H1 (cell line): Measurements from ENCODE around the gene POLR2J. TPM values are rescaled to one million over a fixed set of nuclear protein-coding genes. Genes with fewer than 3 reads are reported as not detected.

Experiments
- CTCF ChIA-PET: fragments of 300-600 bp; sonication (Branson Sonifier 250); formaldehyde crosslinking; loops from one replicate; lab custom pipeline; 2021; ENCODE audit not compliant: partially characterized antibody; lab: Charles Lee
- POLR2A ChIA-PET: fragments of 300-600 bp; sonication (Branson Sonifier 250); formaldehyde crosslinking; loops from one replicate; lab custom pipeline; 2021; ENCODE audit warnings: inconsistent platforms; ENCODE audit not compliant: partially characterized antibody; lab: Charles Lee
- DNase-seq, 2 experiments: peaks; one replicate each; pipeline versions ENCODE4 v3.0.0 to v3.0.0-alpha.2; 2010 to 2022; ENCODE audit warnings: low spot score in 2 of 2, low read depth in 1 of 2, mixed read lengths in 1 of 2
- FAIRE-seq: peaks from 2 replicates; lab custom pipeline; 2011; peaks lifted over from hg19 to GRCh38; lab: Jason Lieb, UNC
- H2AFZ ChIP-seq: 2 replicates; pipeline ENCODE4 v1.8.1; 2012; ENCODE audit warnings: low read length, inconsistent platforms
- H2AK5ac ChIP-seq: 2 replicates; pipeline ENCODE4 v1.6.1; 2013; ENCODE audit warnings: low read depth, low read length
- H2BK120ac ChIP-seq: replicated peaks from 2 replicates; pipeline ENCODE3; 2013; ENCODE audit warnings: low read depth, low read length, inconsistent platforms
- H2BK12ac ChIP-seq: 2 replicates; pipeline ENCODE4 v1.6.1; 2013; ENCODE audit warnings: low read depth, low read length
- H2BK15ac ChIP-seq: 2 replicates; pipeline ENCODE4 v1.6.1; 2013; ENCODE audit warnings: low read length
- H2BK20ac ChIP-seq: 2 replicates; pipeline ENCODE4 v1.6.1; 2013; ENCODE audit warnings: low read length
- H2BK5ac ChIP-seq: 2 replicates; pipeline ENCODE4 v1.6.1; 2013; ENCODE audit warnings: low read depth, low read length
- H3K14ac ChIP-seq: 2 replicates; pipeline ENCODE4 v1.6.1; 2013; ENCODE audit warnings: inconsistent platforms; ENCODE audit not compliant: insufficient read length
- H3K18ac ChIP-seq: 2 replicates; pipeline ENCODE4 v1.6.1; 2013; ENCODE audit warnings: low read length; ENCODE audit errors: extremely low read depth
- H3K23ac ChIP-seq: 2 replicates; pipeline ENCODE4 v1.6.1; 2013; ENCODE audit warnings: inconsistent platforms; ENCODE audit not compliant: insufficient read length
- H3K23me2 ChIP-seq: 2 replicates; pipeline ENCODE4 v1.6.1; 2013; ENCODE audit warnings: low read depth, low read length
- H3K27ac ChIP-seq: 2 replicates; pipeline ENCODE4 v1.6.1; 2011; ENCODE audit warnings: low read depth, low read length, inconsistent platforms
- H3K27me3 ChIP-seq, 4 experiments: replicated peaks in 1 of 4; 1 replicate in 1 of 4; 2 replicates in 3 of 4; pipeline versions ENCODE4 v1.6.1 to v1.8.1; 2011 to 2013; ENCODE audit warnings: low read length in 3 of 4, mild to moderate bottlenecking in 3 of 4, inconsistent platforms in 2 of 4, mixed read lengths in 2 of 4, moderate library complexity in 1 of 4; ENCODE audit not compliant: control insufficient read depth in 3 of 4, insufficient read depth in 3 of 4; ENCODE audit errors: extremely low read depth in 1 of 4
- H3K36me3 ChIP-seq, 4 experiments: 2 replicates each; pipeline versions ENCODE4 v1.6.1 to v1.8.1; 2011 to 2013; ENCODE audit warnings: mild to moderate bottlenecking in 4 of 4, low read length in 3 of 4, moderate library complexity in 2 of 4, control low read depth in 1 of 4, inconsistent platforms in 1 of 4; ENCODE audit not compliant: insufficient read depth in 4 of 4, control insufficient read depth in 2 of 4
- H3K4ac ChIP-seq: replicated peaks from 2 replicates; pipeline ENCODE3; 2013; ENCODE audit warnings: low read length, low read depth, mixed read lengths, inconsistent platforms; ENCODE audit not compliant: insufficient read length
- H3K4me1 ChIP-seq, 4 experiments: replicated peaks in 1 of 4; 1 replicate in 1 of 4; 2 replicates in 3 of 4; pipeline versions ENCODE4 v1.6.1 to v1.8.1; 2011 to 2013; ENCODE audit warnings: low read length in 3 of 4, inconsistent platforms in 2 of 4, mixed read lengths in 1 of 4; ENCODE audit not compliant: insufficient read depth in 4 of 4, control insufficient read depth in 3 of 4
- H3K4me2 ChIP-seq, 2 experiments: 2 replicates each; pipeline versions ENCODE4 v1.6.1 to v1.8.1; 2011 to 2013; ENCODE audit warnings: low read depth in 2 of 2, low read length in 2 of 2, control low read depth in 1 of 2, inconsistent platforms in 1 of 2, mild to moderate bottlenecking in 1 of 2; ENCODE audit not compliant: insufficient read depth in 1 of 2
- H3K4me3 ChIP-seq, 4 experiments: fragments of 200-600, 300-600 bp in 1 of 4; sonication (generic), shearing (Covaris generic), sonication (Bioruptor Twin) in 1 of 4; 2 replicates each; pipeline versions ENCODE4 v1.5.1 to v1.8.1; 2011 to 2016; ENCODE audit warnings: low read length in 4 of 4, low read depth in 3 of 4, control low read depth in 2 of 4, inconsistent platforms in 2 of 4, mild to moderate bottlenecking in 2 of 4, mixed read lengths in 1 of 4, moderate library complexity in 1 of 4; ENCODE audit not compliant: insufficient read depth in 2 of 4; ENCODE audit errors: extremely low read depth in 1 of 4
- H3K56ac ChIP-seq: replicated peaks from 2 replicates; pipeline ENCODE3; 2013; ENCODE audit warnings: low read depth, mild to moderate bottlenecking, mixed read lengths, low read length, inconsistent platforms; ENCODE audit not compliant: insufficient read length
- H3K79me1 ChIP-seq: 2 replicates; pipeline ENCODE4 v1.6.1; 2013; ENCODE audit warnings: low read depth, low read length, control low read depth
- H3K79me2 ChIP-seq, 2 experiments: 2 replicates each; pipeline versions ENCODE4 v1.6.1 to v1.8.1; 2012 to 2013; ENCODE audit warnings: low read length in 2 of 2, mild to moderate bottlenecking in 2 of 2, inconsistent platforms in 1 of 2; ENCODE audit not compliant: insufficient read depth in 2 of 2, control insufficient read depth in 1 of 2
- H3K9ac ChIP-seq, 4 experiments: replicated peaks in 1 of 4; 1 replicate in 1 of 4; 2 replicates in 3 of 4; pipeline versions ENCODE4 v1.6.1 to v1.8.1; 2011 to 2013; ENCODE audit warnings: low read depth in 3 of 4, low read length in 3 of 4, control low read depth in 2 of 4, mild to moderate bottlenecking in 2 of 4, moderate library complexity in 2 of 4, inconsistent platforms in 1 of 4; ENCODE audit errors: extremely low read depth in 1 of 4
- H3K9me3 ChIP-seq, 2 experiments: 2 replicates each; pipeline versions ENCODE4 v1.6.1 to v1.8.1; 2012 to 2013; ENCODE audit warnings: mild to moderate bottlenecking in 2 of 2, moderate library complexity in 2 of 2, control low read depth in 1 of 2, inconsistent platforms in 1 of 2, low read depth in 1 of 2, low read length in 1 of 2, mixed read lengths in 1 of 2; ENCODE audit not compliant: insufficient read depth in 2 of 2
- H4K20me1 ChIP-seq, 2 experiments: replicated peaks in 1 of 2; 2 replicates each; pipeline versions ENCODE3 to v1.8.1; 2011 to 2013; ENCODE audit warnings: inconsistent platforms in 2 of 2, low read length in 2 of 2, mild to moderate bottlenecking in 1 of 2; ENCODE audit not compliant: insufficient read depth in 2 of 2, control insufficient read depth in 1 of 2
- H4K5ac ChIP-seq: 2 replicates; pipeline ENCODE4 v1.6.1; 2013; ENCODE audit warnings: low read length, low read depth, mixed read lengths, inconsistent platforms; ENCODE audit not compliant: insufficient read length
- H4K8ac ChIP-seq: 2 replicates; pipeline ENCODE4 v1.8.0; 2013; ENCODE audit warnings: mild to moderate bottlenecking, moderate library complexity, low read length, inconsistent platforms; ENCODE audit not compliant: insufficient read depth; ENCODE audit errors: extremely low read depth
- H4K91ac ChIP-seq: replicated peaks from 2 replicates; pipeline ENCODE3; 2013; ENCODE audit warnings: low read length, mixed read lengths, inconsistent platforms; ENCODE audit not compliant: insufficient read length
- ATF2 ChIP-seq: IDR thresholded peaks from 2 replicates; pipeline ENCODE4 v1.6.1; 2012; ENCODE audit warnings: low read length, inconsistent platforms
- CBX8 ChIP-seq: fragments of 300-800, 300-1000 bp; sonication (generic); IDR thresholded peaks from 2 replicates; pipeline ENCODE4 v1.7.1; 2016; ENCODE audit warnings: low read depth, low read length, borderline replicate concordance
- CHD2 ChIP-seq: IDR thresholded peaks from 2 replicates; pipeline ENCODE4 v1.6.1; 2012; ENCODE audit warnings: low read length, improper control_type of control experiment
- E2F6 ChIP-seq: IDR thresholded peaks from 2 replicates; pipeline ENCODE4 v1.6.1; 2012; ENCODE audit warnings: inconsistent platforms
- JUN ChIP-seq: IDR thresholded peaks from 2 replicates; pipeline ENCODE4 v1.6.1; 2011; ENCODE audit warnings: low read depth, mild to moderate bottlenecking, improper control_type of control experiment, low read length
- POLR2AphosphoS5 ChIP-seq: IDR thresholded peaks from 2 replicates; pipeline ENCODE4 v1.6.1; 2011; ENCODE audit warnings: low read depth, low read length
- SUZ12 ChIP-seq: fragments of 200-600 bp; sonication (generic); IDR thresholded peaks from 2 replicates; pipeline ENCODE4 v1.6.1; 2012; ENCODE audit warnings: mild to moderate bottlenecking, inconsistent platforms, low read length, moderate library complexity, mixed read lengths
- TBP ChIP-seq: IDR thresholded peaks from 2 replicates; pipeline ENCODE4 v1.6.1; 2011; ENCODE audit warnings: low read depth, low read length, improper control_type of control experiment
- WGBS, 2 experiments: shearing (Covaris generic) in 1 of 2; methylation state at CpG; one replicate each; pipeline versions ENCODE4 v1.1.6 to v1.1.7; 2013 to 2015; ENCODE audit warnings: low lambda C conversion rate in 2 of 2, mixed read lengths in 2 of 2, inconsistent platforms in 1 of 2, low coverage in 1 of 2, missing lambda C conversion rate in 1 of 2; ENCODE audit not compliant: insufficient replicate concordance in 2 of 2, insufficient coverage in 1 of 2, insufficient read length in 1 of 2; ENCODE audit errors: extremely low coverage in 1 of 2, missing lambda C conversion rate in 1 of 2; 5-methylcytosine and 5-hydroxymethylcytosine counted together
- polyA plus RNA-seq, 7 experiments: library from polyadenylated mRNA; depleted of rRNA in 3 of 7; stranded (reverse) in 5 of 7; unstranded in 2 of 7; fragments of >200 nt in 5 of 7; fragments of 200-250 nt in 2 of 7; gene quantifications; 1 replicate in 5 of 7; 2 replicates in 1 of 7; 4 replicates in 1 of 7; pipeline versions ENCODE4 v1.2.1 to v1.2.3, GENCODE V29; 2011 to 2013; ENCODE audit warnings: missing spikeins in 2 of 7, mixed read lengths in 2 of 7
- total RNA-seq: library from RNA; stranded (reverse); fragmentation: NEBNext Ultra II Directional; extraction: Animal tissue kit (Norgen Biotek cat#: 25700); gene quantifications from 2 replicates; pipeline ENCODE4 v1.2.1, GENCODE V29; 2021

Gene POLR2J
- total and polyA plus RNA-seq, 2 of the 8 experiments (the other 6 are each of a cell fraction or from before 2014, with no cell fraction given) = 54.1 to 113 TPM

GRCh38 chr7:102468478-102469350 lies 10.0 kb downstream of the POLR2J start:
- 87% methylated on average over 37 of the region's 40 CpGs; no CpG with 5 or more reads in 1 of the 2 experiments for WGBS, 2 experiments
- POLR2A ChIA-PET = interaction anchor here (0.5 to 3.5 kb wide), 4 partner anchors 10 to 357 kb away, joined by 3 to 11 read pairs (median 4); no protein-coding TSS in a partner anchor
- TF ChIP-seq CBX8 = no peak
- no peak for TF ChIP-seq SUZ12
- TF ChIP-seq E2F6 = no peak
- no peak for TF ChIP-seq TBP
- TF ChIP-seq JUN = no peak
- TF ChIP-seq POLR2AphosphoS5 = no peak
- TF ChIP-seq CHD2 = no peak
- TF ChIP-seq ATF2 = no peak

More at GRCh38 chr7:102468478-102469350, 10.0 kb downstream of the POLR2J start:
- no peak overlapping the region for H3K27ac ChIP-seq
- H3K79me1 ChIP-seq = peaks cover 2% of the 10 kb centered on the region; the same call in 1 of the 2 replicates
- CTCF ChIA-PET = interaction anchor here (1.2 to 2.1 kb wide), 4 partner anchors 10 to 56 kb away, joined by 3 to 7 read pairs (median 5); no protein-coding TSS in a partner anchor
- H2BK5ac ChIP-seq = no peak overlapping the region
- no peaks in the 10 kb centered on the region for H3K9me3 ChIP-seq
- peaks cover 0 to 12% of the 10 kb centered on the region in 2 experiments for H4K20me1 ChIP-seq
- H3K14ac ChIP-seq = no peak overlapping the region
- no peak overlapping the region for H3K23ac ChIP-seq
- no peak overlapping the region for H4K91ac ChIP-seq
- H3K9ac ChIP-seq = no peak overlapping the region
- H3K36me3 ChIP-seq = peaks cover 2 to 14% (median 8%) of the 10 kb centered on the region in 4 experiments; a peak in 6 of 8 replicates
- H2BK120ac ChIP-seq = no peak overlapping the region
- H4K5ac ChIP-seq = no peak overlapping the region
- H3K4me1 ChIP-seq = peaks cover 0 to 7% (median under 1%) of the 10 kb centered on the region in 4 experiments; a peak in 3 of 7 replicates
- H2AFZ ChIP-seq = no peak overlapping the region
- H2BK20ac ChIP-seq = no peak overlapping the region
- no peak overlapping the region for H3K4me3 ChIP-seq
- H3K18ac ChIP-seq = no peak overlapping the region
- peaks cover 5% of the 10 kb centered on the region; the same call in 1 of the 2 replicates for H3K23me2 ChIP-seq
- peaks cover 0 to 7% of the 10 kb centered on the region in 2 experiments; a peak in 2 of 4 replicates for H3K79me2 ChIP-seq
- no peak overlapping the region for H3K56ac ChIP-seq
- no peak overlapping the region for H2BK12ac ChIP-seq
- H3K4ac ChIP-seq = no peak overlapping the region
- FAIRE-seq (no peak), DNase-seq (peak in 1 of 2 experiments; percentile 44)
- H4K8ac ChIP-seq = no peak overlapping the region
- H2BK15ac ChIP-seq = no peak overlapping the region
- H2AK5ac ChIP-seq = no peak overlapping the region
- H3K4me2 ChIP-seq = no peak overlapping the region
- H3K27me3 ChIP-seq = no peaks in the 10 kb centered on the region; a peak in 1 of 7 replicates
